GM10266 (cell line): ENCODE results near the gene MAST3.

Experiments
- DNase-seq: peaks from one replicate; pipeline ENCODE4 v3.0.0; 2012; ENCODE audit errors: extremely low spot score
- CTCF ChIP-seq: IDR thresholded peaks from 2 replicates; pipeline ENCODE4 v1.5.1; 2012; ENCODE audit warnings: mild to moderate bottlenecking, low read depth; ENCODE audit not compliant: control insufficient read depth, insufficient read depth; ENCODE audit errors: missing control alignments

Gene MAST3

DNA sequence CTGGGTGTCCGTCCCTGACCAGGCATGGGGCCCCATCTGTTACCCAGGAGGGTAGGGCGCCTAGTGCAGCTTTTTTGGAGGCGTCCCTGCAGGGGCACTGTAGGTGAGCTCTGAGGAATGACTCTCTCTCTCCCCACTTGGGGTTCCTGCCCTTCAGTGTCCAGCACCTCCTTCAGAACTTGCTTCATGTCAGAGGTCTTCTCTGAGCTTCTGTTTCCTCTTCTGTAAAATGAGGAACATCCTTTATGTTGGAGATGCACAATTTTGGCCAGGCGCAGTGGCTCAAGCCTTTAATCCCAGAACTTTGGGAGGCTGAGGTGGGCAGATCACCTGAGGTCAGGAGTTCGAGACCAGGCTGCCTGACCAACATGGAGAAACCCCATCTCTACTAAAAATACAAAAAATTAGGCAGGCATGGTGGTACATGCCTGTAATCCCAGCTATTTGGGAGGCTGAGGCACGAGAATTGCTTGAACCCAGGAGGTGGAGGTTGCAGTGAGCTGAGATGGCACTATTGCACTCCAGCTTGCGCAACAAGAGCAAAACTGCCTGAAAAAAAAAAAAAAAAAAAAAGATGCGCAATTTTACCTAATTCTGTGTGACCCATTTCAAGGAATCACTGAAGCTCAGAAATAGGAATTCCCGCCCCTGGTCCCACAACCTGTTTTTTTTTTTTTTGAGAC lies 40.2 kb downstream of the MAST3 start:
- no peak for TF ChIP-seq CTCF
- no peak for DNase-seq

GRCh38 chr19:18140473-18140872 lies 42.9 kb downstream of the MAST3 start:
- TF ChIP-seq CTCF = no peak
- no peak for DNase-seq

DNA sequence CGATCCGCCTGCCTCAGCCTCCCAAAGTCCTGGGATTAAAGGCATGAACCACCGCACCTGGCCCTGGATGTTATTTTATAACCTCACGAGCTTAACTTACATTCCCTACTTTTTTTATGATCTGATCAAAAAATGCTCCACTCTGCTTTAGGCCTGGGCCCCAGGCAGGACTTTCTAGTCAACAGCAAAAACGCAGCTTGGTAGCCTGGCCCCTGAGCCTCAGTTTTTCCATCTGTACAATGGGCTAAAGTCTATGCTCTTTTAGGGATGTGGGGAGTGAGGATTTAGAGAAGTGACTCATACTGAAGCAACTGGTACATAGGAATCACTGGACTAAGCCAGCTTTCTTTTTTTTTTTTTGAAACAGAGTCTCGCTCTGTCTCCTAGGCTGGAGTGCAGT lies 43.5 kb downstream of the MAST3 start:
- DNase-seq = no peak
- TF ChIP-seq CTCF = no peak

GRCh38 chr19:18143902-18144301 lies 46.3 kb downstream of the MAST3 start:
- DNase-seq = no peak
- TF ChIP-seq CTCF = no peak

DNA sequence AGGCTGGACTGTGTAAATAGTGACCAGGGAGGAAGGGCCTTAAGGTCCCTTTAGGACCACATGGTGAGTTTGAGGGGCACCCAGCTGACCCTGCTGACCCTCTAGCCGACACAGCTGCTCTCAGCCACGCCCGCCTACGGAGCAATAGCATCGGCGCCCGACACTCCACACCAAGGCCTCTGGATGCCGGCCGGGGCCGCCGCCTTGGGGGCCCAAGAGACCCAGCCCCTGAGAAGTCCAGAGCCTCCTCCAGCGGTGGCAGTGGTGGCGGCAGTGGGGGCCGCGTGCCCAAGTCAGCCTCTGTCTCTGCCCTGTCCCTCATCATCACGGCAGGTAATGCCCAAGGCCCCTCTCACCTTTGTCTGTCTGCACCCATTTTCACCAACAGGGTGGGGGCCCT lies 46.8 kb downstream of the MAST3 start:
- TF ChIP-seq CTCF = no peak
- no peak for DNase-seq

GRCh38 chr19:18144906-18145305 lies 47.3 kb downstream of the MAST3 start:
- no peak for DNase-seq
- no peak for TF ChIP-seq CTCF

GRCh38 chr19:18145391-18145999 lies 47.9 kb downstream of the MAST3 start:
- no peak for DNase-seq
- no peak for TF ChIP-seq CTCF
